ENCODE data around the gene LTC4S.

- no peak for TF ChIP-seq CTCF (IDR thresholded peaks at IDR 0.05)
- no peak for TF ChIP-seq POLR2A (IDR thresholded peaks at IDR 0.05)
- TF ChIP-seq POLR2AphosphoS5 (IDR thresholded peaks at IDR 0.05): no peak
These were observed 39.9 kb downstream of the LTC4S start for GRCh38 chr5:179833709-179834070.
